ENCODE results near the gene CIB1.

Gene CIB1

GRCh38 chr15:90221246-90221900, 12.4 kb downstream of the CIB1 start:
- DNase-seq (ENCODE audit: insufficient read length, low spot score) = peak; percentile 74
- TF ChIP-seq POLR2A (IDR thresholded peaks at IDR 0.05; ENCODE audit: low read depth, low read length) (no peak), POU2F2 (IDR thresholded peaks at IDR 0.05; ENCODE audit: low read depth, low read length) (no peak), PAX5 (IDR thresholded peaks at IDR 0.05; ENCODE audit: insufficient read depth, low read length, severe bottlenecking) (no peak), SPI1 (IDR thresholded peaks at IDR 0.05; ENCODE audit: low read depth, low read length) (no peak), TAF1 (IDR thresholded peaks at IDR 0.05; ENCODE audit: low read depth, low read length) (no peak), POLR2AphosphoS5 (IDR thresholded peaks at IDR 0.05; ENCODE audit: low read depth, low read length) (no peak)
- peak; percentile 78 for FAIRE-seq

DNA sequence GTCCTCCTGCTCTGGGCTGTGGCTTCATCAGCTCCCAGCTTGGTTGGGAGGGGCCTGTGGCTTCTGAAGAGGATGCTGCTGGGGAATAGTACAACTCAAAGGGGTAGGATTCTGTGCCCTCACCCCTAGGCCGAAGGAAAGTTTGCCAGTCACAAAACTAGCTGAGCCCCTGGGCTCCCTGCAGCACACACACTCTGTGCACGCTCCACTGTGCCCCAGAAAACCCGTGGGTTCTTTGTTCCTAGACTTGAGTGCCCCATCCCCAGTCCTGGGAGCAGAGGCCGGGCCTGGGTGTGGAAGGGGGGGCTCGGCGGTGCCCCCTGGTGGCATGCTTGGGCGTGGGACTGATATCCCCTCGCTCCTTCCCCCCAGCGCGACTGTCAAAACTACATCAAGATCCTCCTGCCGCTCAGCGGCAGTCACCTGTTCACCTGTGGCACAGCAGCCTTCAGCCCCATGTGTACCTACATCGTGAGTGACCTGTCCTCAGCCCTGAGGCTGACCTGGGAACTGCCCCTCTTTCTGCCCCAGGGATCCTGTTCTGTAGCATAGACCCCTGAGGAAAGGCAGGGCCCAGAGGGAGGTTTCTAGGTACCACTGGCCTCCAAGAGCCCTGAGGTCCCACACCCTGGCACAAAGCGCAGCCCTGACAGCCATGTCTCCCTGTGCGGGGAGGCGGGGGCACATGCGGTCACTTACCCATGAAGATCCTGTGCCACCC, 14.2 kb downstream of the CIB1 start:
- FAIRE-seq (no peak), DNase-seq (ENCODE audit: insufficient read length, low spot score) (peak; percentile 68)
- TF ChIP-seq POU2F2 (IDR thresholded peaks at IDR 0.05; ENCODE audit: low read depth, low read length) (no peak), TAF1 (IDR thresholded peaks at IDR 0.05; ENCODE audit: low read depth, low read length) (no peak), PAX5 (IDR thresholded peaks at IDR 0.05; ENCODE audit: insufficient read depth, low read length, severe bottlenecking) (no peak), POLR2AphosphoS5 (IDR thresholded peaks at IDR 0.05; ENCODE audit: low read depth, low read length) (no peak), SPI1 (IDR thresholded peaks at IDR 0.05; ENCODE audit: low read depth, low read length) (no peak), POLR2A (IDR thresholded peaks at IDR 0.05; ENCODE audit: low read depth, low read length) (no peak)

DNA sequence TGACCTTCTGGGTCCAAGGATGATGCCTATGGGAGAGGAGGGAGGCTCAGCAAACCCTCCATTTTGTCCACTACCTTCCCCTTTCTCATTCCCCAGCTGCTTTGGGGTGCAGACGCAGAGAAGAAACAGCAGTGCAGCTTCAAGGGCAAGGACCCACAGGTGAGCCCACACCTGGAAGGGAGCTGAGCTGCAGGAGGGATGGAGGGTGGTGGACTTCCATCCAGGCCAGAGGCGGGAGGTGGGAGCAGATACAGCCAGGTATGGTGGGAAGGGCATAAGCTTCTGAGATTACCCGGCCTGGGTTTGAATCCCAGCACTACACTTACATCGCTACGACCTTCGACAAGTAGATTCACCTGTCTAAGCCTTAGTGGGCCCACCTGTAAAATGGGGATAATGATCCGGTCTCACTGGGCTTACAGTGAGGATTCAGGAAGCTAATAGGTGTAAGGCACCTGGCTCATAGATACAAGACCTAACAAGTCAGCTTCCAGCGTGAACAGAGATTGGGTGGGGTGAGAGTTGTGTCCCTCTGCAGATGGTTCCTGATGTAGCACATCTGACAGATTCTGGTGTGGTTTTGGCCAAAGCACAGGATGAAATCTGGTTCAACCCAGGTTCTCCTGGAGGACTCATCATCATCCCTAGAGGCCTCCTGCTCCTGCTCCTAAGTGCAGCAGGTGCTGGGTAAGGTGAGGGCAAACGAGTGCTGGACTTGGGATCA, 15.9 kb downstream of the CIB1 start:
- DNase-seq (ENCODE audit: insufficient read length, low spot score) = no peak
- TF ChIP-seq TAF1 (IDR thresholded peaks at IDR 0.05; ENCODE audit: low read depth, low read length) (no peak), POU2F2 (IDR thresholded peaks at IDR 0.05; ENCODE audit: low read depth, low read length) (no peak), POLR2A (IDR thresholded peaks at IDR 0.05; ENCODE audit: low read depth, low read length) (no peak), SPI1 (IDR thresholded peaks at IDR 0.05; ENCODE audit: low read depth, low read length) (no peak), PAX5 (IDR thresholded peaks at IDR 0.05; ENCODE audit: insufficient read depth, low read length, severe bottlenecking) (no peak), POLR2AphosphoS5 (IDR thresholded peaks at IDR 0.05; ENCODE audit: low read depth, low read length) (no peak)
- FAIRE-seq = no peak

- FAIRE-seq = no peak
- DNase-seq (ENCODE audit: insufficient read length, low spot score) = no peak
- TF ChIP-seq PAX5 (IDR thresholded peaks at IDR 0.05; ENCODE audit: insufficient read depth, low read length, severe bottlenecking) = no peak
- no peak for TF ChIP-seq POLR2AphosphoS5 (IDR thresholded peaks at IDR 0.05; ENCODE audit: low read depth, low read length)
- TF ChIP-seq SPI1 (IDR thresholded peaks at IDR 0.05; ENCODE audit: low read depth, low read length) = no peak
- TF ChIP-seq POLR2A (IDR thresholded peaks at IDR 0.05; ENCODE audit: low read depth, low read length) = no peak
- no peak for TF ChIP-seq POU2F2 (IDR thresholded peaks at IDR 0.05; ENCODE audit: low read depth, low read length)
- TF ChIP-seq TAF1 (IDR thresholded peaks at IDR 0.05; ENCODE audit: low read depth, low read length) = no peak
Observed at GRCh38 chr15:90214553-90215196, 19.1 kb downstream of the CIB1 start.

- DNase-seq (ENCODE audit: insufficient read length, low spot score) (no peak), FAIRE-seq (no peak)
- no peak for TF ChIP-seq TAF1 (IDR thresholded peaks at IDR 0.05; ENCODE audit: low read depth, low read length)
- no peak for TF ChIP-seq SPI1 (IDR thresholded peaks at IDR 0.05; ENCODE audit: low read depth, low read length)
- TF ChIP-seq POLR2A (IDR thresholded peaks at IDR 0.05; ENCODE audit: low read depth, low read length) = no peak
- TF ChIP-seq POU2F2 (IDR thresholded peaks at IDR 0.05; ENCODE audit: low read depth, low read length) = no peak
- TF ChIP-seq PAX5 (IDR thresholded peaks at IDR 0.05; ENCODE audit: insufficient read depth, low read length, severe bottlenecking) = no peak
- no peak for TF ChIP-seq POLR2AphosphoS5 (IDR thresholded peaks at IDR 0.05; ENCODE audit: low read depth, low read length)
Observed at GRCh38 chr15:90213818-90214204, 19.9 kb downstream of the CIB1 start.

DNA sequence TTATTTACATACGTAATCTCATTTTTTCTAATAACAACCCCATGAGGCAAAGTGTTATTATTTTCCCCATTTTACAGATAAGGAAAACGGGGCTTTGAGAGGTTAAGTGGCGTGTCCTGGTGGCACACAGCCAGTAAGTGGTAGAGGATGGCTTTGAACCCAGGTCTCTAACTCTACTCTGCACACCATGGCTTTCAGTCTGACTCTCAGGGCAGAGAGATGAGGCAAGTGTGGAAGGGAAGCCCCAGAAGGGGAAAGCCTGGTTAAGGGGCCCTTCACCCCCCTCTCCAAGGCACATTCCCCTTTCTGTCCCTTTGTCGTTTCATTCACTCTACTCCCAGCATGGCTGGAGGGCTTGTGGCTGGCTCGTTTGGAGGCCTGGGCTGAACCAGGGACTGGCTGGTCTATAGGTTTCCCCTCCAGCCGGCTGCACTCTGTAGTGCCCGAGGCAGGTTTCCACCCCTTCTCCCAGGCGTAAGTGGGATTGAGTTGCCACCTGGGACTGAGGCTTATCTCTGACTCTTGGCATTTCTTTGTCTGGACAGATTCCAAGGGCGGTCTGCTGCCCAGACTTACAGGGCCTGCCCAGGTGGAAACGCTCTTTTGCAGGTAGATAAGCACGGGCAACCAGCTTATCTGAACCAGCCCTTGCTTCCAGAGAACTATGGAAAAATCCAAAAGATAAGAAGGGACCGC, 20.5 kb downstream of the CIB1 start:
- no peak for FAIRE-seq
- DNase-seq (ENCODE audit: insufficient read length, low spot score) = no peak
- TF ChIP-seq POLR2A (IDR thresholded peaks at IDR 0.05; ENCODE audit: low read depth, low read length) (no peak), POLR2AphosphoS5 (IDR thresholded peaks at IDR 0.05; ENCODE audit: low read depth, low read length) (no peak), TAF1 (IDR thresholded peaks at IDR 0.05; ENCODE audit: low read depth, low read length) (no peak), SPI1 (IDR thresholded peaks at IDR 0.05; ENCODE audit: low read depth, low read length) (no peak), POU2F2 (IDR thresholded peaks at IDR 0.05; ENCODE audit: low read depth, low read length) (no peak), PAX5 (IDR thresholded peaks at IDR 0.05; ENCODE audit: insufficient read depth, low read length, severe bottlenecking) (no peak)

DNA sequence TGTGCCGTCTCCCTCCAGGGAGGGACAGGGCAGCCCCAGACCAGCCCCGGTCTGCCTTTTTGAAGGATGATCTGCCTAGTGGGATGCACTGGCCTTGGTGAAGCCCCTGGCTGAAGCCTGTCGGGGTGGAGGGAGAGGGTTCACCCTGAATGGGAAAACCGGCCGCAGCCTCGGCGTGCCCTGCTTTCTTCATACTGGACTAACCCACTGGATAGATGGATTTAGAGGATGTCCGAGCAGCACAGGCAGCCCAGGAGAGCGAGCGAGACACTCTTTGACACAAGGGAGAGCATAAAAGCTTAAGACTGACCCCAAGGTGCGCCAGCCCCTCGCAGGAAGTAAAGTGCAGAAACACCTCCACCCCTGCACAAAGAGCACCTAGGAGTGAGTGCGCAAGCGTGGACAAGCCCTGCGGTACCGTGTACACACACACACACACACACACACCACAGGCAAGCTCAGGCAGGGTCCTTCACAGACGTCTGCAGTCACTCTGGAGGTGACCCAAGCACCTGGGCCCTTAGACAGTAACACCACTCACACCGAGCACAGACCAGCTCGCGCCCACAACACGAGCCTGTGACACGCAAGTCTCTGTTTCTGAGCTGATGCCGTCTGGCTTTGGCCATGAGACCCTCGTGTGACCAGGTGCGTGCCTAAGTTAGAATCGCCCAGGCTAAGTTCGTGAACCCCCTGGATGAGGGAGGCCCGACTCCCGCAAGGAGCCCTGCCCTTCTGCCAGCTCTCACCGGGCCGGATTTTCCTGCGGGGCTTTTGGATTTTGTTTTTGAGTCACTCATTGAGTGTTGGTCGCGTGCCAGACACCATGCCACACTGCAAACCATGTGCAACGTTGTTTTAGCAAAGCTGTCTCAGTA, 21.3 kb downstream of the CIB1 start:
- no peak for TF ChIP-seq POLR2A (IDR thresholded peaks at IDR 0.05; ENCODE audit: low read depth, low read length)
- TF ChIP-seq PAX5 (IDR thresholded peaks at IDR 0.05; ENCODE audit: insufficient read depth, low read length, severe bottlenecking) = no peak
- no peak for TF ChIP-seq TAF1 (IDR thresholded peaks at IDR 0.05; ENCODE audit: low read depth, low read length)
- no peak for TF ChIP-seq POLR2AphosphoS5 (IDR thresholded peaks at IDR 0.05; ENCODE audit: low read depth, low read length)
- no peak for TF ChIP-seq POU2F2 (IDR thresholded peaks at IDR 0.05; ENCODE audit: low read depth, low read length)
- no peak for TF ChIP-seq SPI1 (IDR thresholded peaks at IDR 0.05; ENCODE audit: low read depth, low read length)
- DNase-seq (ENCODE audit: insufficient read length, low spot score) (no peak), FAIRE-seq (no peak)

Measured in GM12891 (cell line).